NCI-H128 (cell line): ENCODE measurements around the gene C12orf54.
"Not testable (repeated sequence)": the region's sequence is repeated elsewhere in the genome, so short reads cannot be mapped to it uniquely, and the experiment has no call there.

ENCODE experiments used
- DNase-seq: peaks from one replicate; lab custom pipeline; 2025; ENCODE audit not compliant: unreplicated experiment; lab: John Stamatoyannopoulos, UW

Gene C12orf54

GRCh38 chr12:48482198-48482597 lies at the start of gene C12orf54:
TSS of gene C12orf54 (plus strand) at chr12:48482498. CDS start at chr12:48483297, 799 bp downstream.
- no peak for DNase-seq

GRCh38 chr12:48434016-48434415 lies 48.3 kb upstream of the C12orf54 start:
- not testable (repeated sequence) for DNase-seq

- DNase-seq, result no peak
Observed at GRCh38 chr12:48441069-48441468, 41.2 kb upstream of the C12orf54 start.

GRCh38 chr12:48442179-48442847 lies 40.0 kb upstream of the C12orf54 start:
- DNase-seq, result no peak

GRCh38 chr12:48445538-48445937 lies 36.8 kb upstream of the C12orf54 start:
- DNase-seq, result no peak

GRCh38 chr12:48446161-48446776 lies 36.0 kb upstream of the C12orf54 start:
- no peak for DNase-seq

- DNase-seq, result no peak
Observed at GRCh38 chr12:48447755-48448154, 34.5 kb upstream of the C12orf54 start.

- no peak for DNase-seq
Observed at GRCh38 chr12:48451372-48451771, 30.9 kb upstream of the C12orf54 start.

GRCh38 chr12:48452961-48453360 lies 29.3 kb upstream of the C12orf54 start:
- not testable (repeated sequence) for DNase-seq

GRCh38 chr12:48454667-48455066 lies 27.6 kb upstream of the C12orf54 start:
- DNase-seq, result no peak

- DNase-seq, result no peak
Observed at GRCh38 chr12:48455116-48455515, 27.2 kb upstream of the C12orf54 start.

- no peak for DNase-seq
Observed at GRCh38 chr12:48459259-48459658, 23.0 kb upstream of the C12orf54 start.

GRCh38 chr12:48469027-48469426 lies 13.3 kb upstream of the C12orf54 start:
- DNase-seq, result not testable (repeated sequence)

GRCh38 chr12:48472259-48472658 lies 10.0 kb upstream of the C12orf54 start, which contains the start of gene ANP32D:
TSS of gene ANP32D (plus strand) at chr12:48472559. CDS start at chr12:48472665, 106 bp downstream.
- no peak for DNase-seq

GRCh38 chr12:48473061-48473460 lies 9.2 kb upstream of the C12orf54 start:
- DNase-seq, result no peak

GRCh38 chr12:48474497-48474896 lies 7.8 kb upstream of the C12orf54 start:
- DNase-seq, result not testable (repeated sequence)

GRCh38 chr12:48482930-48483329 lies 632 bp downstream of the C12orf54 start:
- no peak for DNase-seq

- DNase-seq, result no peak
Observed at GRCh38 chr12:48486261-48486660, 4.0 kb downstream of the C12orf54 start.

- no peak for DNase-seq
Observed at GRCh38 chr12:48486679-48487078, 4.4 kb downstream of the C12orf54 start.

- DNase-seq, result no peak
Observed at GRCh38 chr12:48489012-48489411, 6.7 kb downstream of the C12orf54 start.

- not testable (repeated sequence) for DNase-seq
Observed at GRCh38 chr12:48489456-48489855, 7.2 kb downstream of the C12orf54 start.

GRCh38 chr12:48500281-48500680 lies 18.0 kb downstream of the C12orf54 start:
- DNase-seq, result not testable (repeated sequence)
